Skeletal muscle tissue (tissue), 4 donors: ENCODE measurements around the gene CTNNB1. TPM values are rescaled to one million over a fixed set of nuclear protein-coding genes. Genes with fewer than 3 reads are reported as not detected.

Source experiments
- H3K27ac ChIP-seq: one replicate; pipeline ENCODE4 v1.7.0; 2013; ENCODE audit warnings: mild to moderate bottlenecking, low read depth, low read length, inconsistent platforms
- H3K27me3 ChIP-seq, 3 donors: one replicate each; pipeline ENCODE4 v1.7.0; 2013; ENCODE audit warnings: low read length in 3 of 3; ENCODE audit not compliant: control insufficient read depth in 3 of 3, insufficient read depth in 3 of 3
- H3K36me3 ChIP-seq, 3 donors: one replicate each; pipeline ENCODE4 v1.7.0; 2013; ENCODE audit warnings: low read length in 3 of 3; ENCODE audit not compliant: control insufficient read depth in 3 of 3, insufficient read depth in 3 of 3
- H3K4me1 ChIP-seq, 3 donors: one replicate each; pipeline ENCODE4 v1.7.0; 2013; ENCODE audit warnings: low read length in 3 of 3, mild to moderate bottlenecking in 3 of 3; ENCODE audit not compliant: control insufficient read depth in 3 of 3, insufficient read depth in 3 of 3
- H3K4me3 ChIP-seq, 3 donors: one replicate each; pipeline ENCODE4 v1.7.0; 2013; ENCODE audit warnings: low read length in 3 of 3
- H3K9ac ChIP-seq, 3 donors: one replicate each; pipeline ENCODE4 v1.7.0; 2013; ENCODE audit warnings: low read length in 3 of 3, mild to moderate bottlenecking in 3 of 3, moderate library complexity in 2 of 3, low read depth in 1 of 3
- H3K9me3 ChIP-seq, 3 donors: one replicate each; pipeline ENCODE4 v1.7.0; 2013; ENCODE audit warnings: low read length in 3 of 3; ENCODE audit not compliant: control insufficient read depth in 3 of 3
- total RNA-seq: library from RNA; depleted of rRNA; stranded (reverse); fragments of >200 nt; gene quantifications from one replicate; pipeline ENCODE4 v1.2.3, GENCODE V29; 2014
- donor health status: Osteomylitis.

CTNNB1 gene
- total RNA-seq, 1 donor from 2014 or later: 1,044 TPM

GRCh38 chr3:41200669-41201021 is 1.3 kb downstream of the CTNNB1 start:
- H3K27ac ChIP-seq: peak overlapping the region; percentile 96
- H3K36me3 ChIP-seq: no peaks in the 10 kb centered on the region
- H3K4me3 ChIP-seq: peak overlapping the region; percentile 78 to 93 (median 79)
- peak overlapping the region; percentile 43 to 84 (median 75) for H3K9ac ChIP-seq
- peaks cover 15 to 29% (median 17%) of the 10 kb centered on the region in 3 donors for H3K4me1 ChIP-seq
- no peaks in the 10 kb centered on the region for H3K9me3 ChIP-seq
- H3K27me3 ChIP-seq: no peaks in the 10 kb centered on the region

GRCh38 chr3:41202075-41202833 is 2.9 kb downstream of the CTNNB1 start:
- peaks cover 20 to 40% (median 26%) of the 10 kb centered on the region in 3 donors for H3K4me1 ChIP-seq
- no peaks in the 10 kb centered on the region for H3K36me3 ChIP-seq
- H3K27ac ChIP-seq: no peak overlapping the region
- H3K9ac ChIP-seq: no peak overlapping the region
- no peaks in the 10 kb centered on the region for H3K27me3 ChIP-seq
- H3K4me3 ChIP-seq: peak overlapping the region in 2 of 3 donors; percentile 23 to 79
- no peaks in the 10 kb centered on the region for H3K9me3 ChIP-seq

- Histone ChIP-seq H3K27ac (no peak overlapping the region), H3K4me1 (peaks cover 25 to 46% (median 32%) of the 10 kb centered on the region in 3 donors), H3K9ac (no peak overlapping the region), H3K4me3 (peak overlapping the region in 1 of 3 donors; percentile 79), H3K27me3 (no peaks in the 10 kb centered on the region), H3K9me3 (no peaks in the 10 kb centered on the region), H3K36me3 (no peaks in the 10 kb centered on the region)
Measured at GRCh38 chr3:41202834-41203345, 3.6 kb downstream of the CTNNB1 start.

GRCh38 chr3:41204369-41204768 is 5.1 kb downstream of the CTNNB1 start:
- no peaks in the 10 kb centered on the region for H3K27me3 ChIP-seq
- peaks cover 30 to 54% (median 41%) of the 10 kb centered on the region in 3 donors for H3K4me1 ChIP-seq
- no peak overlapping the region for H3K27ac ChIP-seq
- no peak overlapping the region for H3K9ac ChIP-seq
- H3K4me3 ChIP-seq: no peak overlapping the region
- H3K36me3 ChIP-seq: no peaks in the 10 kb centered on the region
- no peaks in the 10 kb centered on the region for H3K9me3 ChIP-seq

- H3K9ac ChIP-seq: no peak overlapping the region
- no peak overlapping the region for H3K4me3 ChIP-seq
- H3K27me3 ChIP-seq: no peaks in the 10 kb centered on the region
- H3K4me1 ChIP-seq: peaks cover 30 to 54% (median 41%) of the 10 kb centered on the region in 3 donors
- no peaks in the 10 kb centered on the region for H3K36me3 ChIP-seq
- H3K27ac ChIP-seq: no peak overlapping the region
- H3K9me3 ChIP-seq: no peaks in the 10 kb centered on the region
Measured at GRCh38 chr3:41205591-41205990, 6.3 kb downstream of the CTNNB1 start.

GRCh38 chr3:41207355-41207754 is 8.1 kb downstream of the CTNNB1 start:
- peak overlapping the region in 1 of 3 donors; percentile 3 for H3K4me3 ChIP-seq
- H3K27ac ChIP-seq: no peak overlapping the region
- no peak overlapping the region for H3K9ac ChIP-seq
- no peaks in the 10 kb centered on the region for H3K36me3 ChIP-seq
- no peaks in the 10 kb centered on the region for H3K9me3 ChIP-seq
- H3K4me1 ChIP-seq: peaks cover 27 to 48% (median 37%) of the 10 kb centered on the region in 3 donors
- no peaks in the 10 kb centered on the region for H3K27me3 ChIP-seq

GRCh38 chr3:41208507-41209220 is 9.4 kb downstream of the CTNNB1 start:
- Histone ChIP-seq H3K27me3 (no peaks in the 10 kb centered on the region), H3K4me1 (peaks cover 27 to 49% (median 40%) of the 10 kb centered on the region in 3 donors), H3K9ac (no peak overlapping the region), H3K4me3 (no peak overlapping the region), H3K27ac (no peak overlapping the region), H3K9me3 (no peaks in the 10 kb centered on the region), H3K36me3 (no peaks in the 10 kb centered on the region)

GRCh38 chr3:41209646-41210045 is 10.3 kb downstream of the CTNNB1 start:
- peaks cover 21 to 44% (median 31%) of the 10 kb centered on the region in 3 donors for H3K4me1 ChIP-seq
- no peaks in the 10 kb centered on the region for H3K27me3 ChIP-seq
- H3K9me3 ChIP-seq: no peaks in the 10 kb centered on the region
- H3K36me3 ChIP-seq: no peaks in the 10 kb centered on the region
- H3K4me3 ChIP-seq: no peak overlapping the region
- no peak overlapping the region for H3K9ac ChIP-seq
- no peak overlapping the region for H3K27ac ChIP-seq

- H3K27me3 ChIP-seq: no peaks in the 10 kb centered on the region
Measured at GRCh38 chr3:41210966-41211365, 11.7 kb downstream of the CTNNB1 start.

GRCh38 chr3:41212088-41212487 is 12.8 kb downstream of the CTNNB1 start:
- H3K36me3 ChIP-seq: no peaks in the 10 kb centered on the region
- no peak overlapping the region for H3K4me3 ChIP-seq
- no peaks in the 10 kb centered on the region for H3K9me3 ChIP-seq
- peaks cover 12 to 42% (median 28%) of the 10 kb centered on the region in 3 donors for H3K4me1 ChIP-seq
- no peak overlapping the region for H3K9ac ChIP-seq
- no peaks in the 10 kb centered on the region for H3K27me3 ChIP-seq
- H3K27ac ChIP-seq: no peak overlapping the region

More at GRCh38 chr3:41210966-41211365, 11.7 kb downstream of the CTNNB1 start:
- no peak overlapping the region for H3K4me3 ChIP-seq
- no peaks in the 10 kb centered on the region for H3K36me3 ChIP-seq
- H3K9me3 ChIP-seq: no peaks in the 10 kb centered on the region
- H3K27ac ChIP-seq: no peak overlapping the region
- peaks cover 15 to 41% (median 32%) of the 10 kb centered on the region in 3 donors for H3K4me1 ChIP-seq
- H3K9ac ChIP-seq: no peak overlapping the region
